Measurements from ENCODE around the gene MED1. TPM values are rescaled to one million over a fixed set of nuclear protein-coding genes. Genes with fewer than 3 reads are reported as not detected.
A peak's percentile ranks its signal among the peaks of the same experiment; 100 is the strongest.

MED1 gene
- total RNA-seq, 2 donors from 2014 or later: 9.2 to 9.3 TPM

DNA sequence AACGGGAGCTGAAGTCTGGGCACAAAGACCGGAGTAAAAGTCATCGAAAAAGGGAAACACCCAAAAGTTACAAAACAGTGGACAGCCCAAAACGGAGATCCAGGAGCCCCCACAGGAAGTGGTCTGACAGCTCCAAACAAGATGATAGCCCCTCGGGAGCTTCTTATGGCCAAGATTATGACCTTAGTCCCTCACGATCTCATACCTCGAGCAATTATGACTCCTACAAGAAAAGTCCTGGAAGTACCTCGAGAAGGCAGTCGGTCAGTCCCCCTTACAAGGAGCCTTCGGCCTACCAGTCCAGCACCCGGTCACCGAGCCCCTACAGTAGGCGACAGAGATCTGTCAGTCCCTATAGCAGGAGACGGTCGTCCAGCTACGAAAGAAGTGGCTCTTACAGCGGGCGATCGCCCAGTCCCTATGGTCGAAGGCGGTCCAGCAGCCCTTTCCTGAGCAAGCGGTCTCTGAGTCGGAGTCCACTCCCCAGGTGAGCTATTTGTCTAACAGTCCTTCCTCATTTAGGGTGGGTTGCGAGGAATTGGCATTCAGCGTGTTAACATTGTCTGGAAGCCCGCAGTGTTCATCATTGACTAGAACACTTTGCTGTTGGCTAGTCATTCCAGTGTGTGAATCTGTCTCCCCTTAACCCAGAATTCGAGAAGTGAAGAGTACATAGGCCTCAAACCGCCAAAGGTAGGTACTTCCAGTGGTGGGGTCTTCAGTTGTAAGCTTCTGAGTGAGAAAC lies 11.7 kb upstream of the MED1 start:
- H3K4me1 ChIP-seq: peaks cover 34% of the 10 kb centered on the region
- DNase-seq (peak; percentile 13 to 27 (median 17)), ATAC-seq (no peak)
- H3K4me3 ChIP-seq: peak overlapping the region; percentile 40 to 78
- H3K27me3 ChIP-seq: no peaks in the 10 kb centered on the region
- intact Hi-C loops (cut with DNase I): no loop called here
- 2% methylated on average over 14 to 28 of the region's 28 CpGs for WGBS, 2 donors
- H3K27ac ChIP-seq: peak overlapping the region in 3 of 4 donors; percentile 89 to 99 (median 96)
- no peaks in the 10 kb centered on the region for H3K9me3 ChIP-seq
- no peak for TF ChIP-seq POLR2A (IDR thresholded peaks at IDR 0.05)
- TF ChIP-seq, protein P1, sequence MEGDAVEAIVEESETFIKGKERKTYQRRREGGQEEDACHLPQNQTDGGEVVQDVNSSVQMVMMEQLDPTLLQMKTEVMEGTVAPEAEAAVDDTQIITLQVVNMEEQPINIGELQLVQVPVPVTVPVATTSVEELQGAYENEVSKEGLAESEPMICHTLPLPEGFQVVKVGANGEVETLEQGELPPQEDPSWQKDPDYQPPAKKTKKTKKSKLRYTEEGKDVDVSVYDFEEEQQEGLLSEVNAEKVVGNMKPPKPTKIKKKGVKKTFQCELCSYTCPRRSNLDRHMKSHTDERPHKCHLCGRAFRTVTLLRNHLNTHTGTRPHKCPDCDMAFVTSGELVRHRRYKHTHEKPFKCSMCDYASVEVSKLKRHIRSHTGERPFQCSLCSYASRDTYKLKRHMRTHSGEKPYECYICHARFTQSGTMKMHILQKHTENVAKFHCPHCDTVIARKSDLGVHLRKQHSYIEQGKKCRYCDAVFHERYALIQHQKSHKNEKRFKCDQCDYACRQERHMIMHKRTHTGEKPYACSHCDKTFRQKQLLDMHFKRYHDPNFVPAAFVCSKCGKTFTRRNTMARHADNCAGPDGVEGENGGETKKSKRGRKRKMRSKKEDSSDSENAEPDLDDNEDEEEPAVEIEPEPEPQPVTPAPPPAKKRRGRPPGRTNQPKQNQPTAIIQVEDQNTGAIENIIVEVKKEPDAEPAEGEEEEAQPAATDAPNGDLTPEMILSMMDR (IDR thresholded peaks at IDR 0.05): no peak
- H3K36me3 ChIP-seq (replicated peaks in 1 of 2; ENCODE audit: insufficient read depth in 1 of 2, low read depth in 2 of 2): no peaks in the 10 kb centered on the region

DNA sequence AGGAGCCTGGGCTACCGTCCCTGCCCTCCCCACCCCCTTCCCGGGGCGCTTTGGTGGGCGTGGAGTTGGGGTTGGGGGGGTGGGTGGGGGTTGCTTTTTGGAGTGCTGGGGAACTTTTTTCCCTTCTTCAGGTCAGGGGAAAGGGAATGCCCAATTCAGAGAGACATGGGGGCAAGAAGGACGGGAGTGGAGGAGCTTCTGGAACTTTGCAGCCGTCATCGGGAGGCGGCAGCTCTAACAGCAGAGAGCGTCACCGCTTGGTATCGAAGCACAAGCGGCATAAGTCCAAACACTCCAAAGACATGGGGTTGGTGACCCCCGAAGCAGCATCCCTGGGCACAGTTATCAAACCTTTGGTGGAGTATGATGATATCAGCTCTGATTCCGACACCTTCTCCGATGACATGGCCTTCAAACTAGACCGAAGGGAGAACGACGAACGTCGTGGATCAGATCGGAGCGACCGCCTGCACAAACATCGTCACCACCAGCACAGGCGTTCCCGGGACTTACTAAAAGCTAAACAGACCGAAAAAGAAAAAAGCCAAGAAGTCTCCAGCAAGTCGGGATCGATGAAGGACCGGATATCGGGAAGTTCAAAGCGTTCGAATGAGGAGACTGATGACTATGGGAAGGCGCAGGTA lies 11.0 kb upstream of the MED1 start:
- WGBS, 2 donors: 0% methylated on average over 20 to 34 of the region's 34 CpGs
- ATAC-seq: peak; percentile 10

DNA sequence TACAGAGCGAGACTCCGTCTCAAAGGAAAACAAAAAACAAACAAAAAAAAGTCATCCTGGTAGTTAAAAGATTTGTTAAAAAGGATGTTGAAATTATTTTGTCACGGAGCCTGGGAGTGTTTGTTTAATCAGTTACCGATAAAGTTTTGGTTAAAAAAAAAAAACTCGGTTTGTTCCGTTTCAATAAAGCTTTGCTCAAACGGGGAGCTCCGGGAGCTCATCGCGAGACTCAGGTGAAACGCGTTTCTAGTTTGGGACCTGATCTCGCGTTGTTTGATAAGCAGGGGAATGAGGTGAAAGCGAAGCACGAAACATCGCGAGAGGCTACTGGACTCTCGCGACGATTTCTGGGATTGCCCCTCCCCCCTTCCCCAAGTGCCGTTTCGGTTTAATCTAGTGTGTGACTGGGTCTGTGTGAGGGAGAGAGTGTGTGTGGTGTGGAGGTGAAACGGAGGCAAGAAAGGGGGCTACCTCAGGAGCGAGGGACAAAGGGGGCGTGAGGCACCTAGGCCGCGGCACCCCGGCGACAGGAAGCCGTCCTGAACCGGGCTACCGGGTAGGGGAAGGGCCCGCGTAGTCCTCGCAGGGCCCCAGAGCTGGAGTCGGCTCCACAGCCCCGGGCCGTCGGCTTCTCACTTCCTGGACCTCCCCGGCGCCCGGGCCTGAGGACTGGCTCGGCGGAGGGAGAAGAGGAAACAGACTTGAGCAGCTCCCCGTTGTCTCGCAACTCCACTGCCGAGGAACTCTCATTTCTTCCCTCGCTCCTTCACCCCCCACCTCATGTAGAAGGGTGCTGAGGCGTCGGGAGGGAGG lies 10.3 kb upstream of the MED1 start, which contains the start of gene CDK12:
TSS of gene CDK12 (plus strand) at position 374 of the 813 bp plus-strand sequence. CDS start 586 bp downstream, outside the sequence.
- DNase-seq (peak; percentile 97 to 99 (median 98)), ATAC-seq (peak; percentile 93)
- Histone ChIP-seq H3K9me3 (no peaks in the 10 kb centered on the region), H3K4me3 (peak within 1 kb of the TSS; percentile 40 to 78), H3K36me3 (replicated peaks in 1 of 2; ENCODE audit: insufficient read depth in 1 of 2, low read depth in 2 of 2) (no peaks in the 10 kb centered on the region), H3K27me3 (no peaks in the 10 kb centered on the region), H3K27ac (peak within 1 kb of the TSS; percentile 89 to 99 (median 96)), H3K4me1 (peaks cover 30% of the 10 kb centered on the region)
- 1% methylated on average over 30 to 50 of the region's 51 CpGs for WGBS, 2 donors
- TF ChIP-seq, protein P1 (IDR thresholded peaks at IDR 0.05): peak in 1 of 7 experiments; percentile 23
- TF ChIP-seq POLR2A (IDR thresholded peaks at IDR 0.05): peak; percentile 80 to 98 (median 97)
- intact Hi-C loops (cut with DNase I): no loop called here

More for the DNA sequence above, 11.0 kb upstream of the MED1 start:
- no peak for TF ChIP-seq POLR2A (IDR thresholded peaks at IDR 0.05)
- TF ChIP-seq, protein P1 (IDR thresholded peaks at IDR 0.05): no peak
- peak; percentile 24 to 52 (median 38) for DNase-seq
- H3K4me1 ChIP-seq: peaks cover 31% of the 10 kb centered on the region
- no peaks in the 10 kb centered on the region for H3K27me3 ChIP-seq
- H3K4me3 ChIP-seq: peak overlapping the region; percentile 40 to 78
- H3K9me3 ChIP-seq: no peaks in the 10 kb centered on the region
- peak overlapping the region; percentile 89 to 99 (median 96) for H3K27ac ChIP-seq
- no peaks in the 10 kb centered on the region for H3K36me3 ChIP-seq (replicated peaks in 1 of 2; ENCODE audit: insufficient read depth in 1 of 2, low read depth in 2 of 2)
- intact Hi-C loops (cut with DNase I): no loop called here

DNA sequence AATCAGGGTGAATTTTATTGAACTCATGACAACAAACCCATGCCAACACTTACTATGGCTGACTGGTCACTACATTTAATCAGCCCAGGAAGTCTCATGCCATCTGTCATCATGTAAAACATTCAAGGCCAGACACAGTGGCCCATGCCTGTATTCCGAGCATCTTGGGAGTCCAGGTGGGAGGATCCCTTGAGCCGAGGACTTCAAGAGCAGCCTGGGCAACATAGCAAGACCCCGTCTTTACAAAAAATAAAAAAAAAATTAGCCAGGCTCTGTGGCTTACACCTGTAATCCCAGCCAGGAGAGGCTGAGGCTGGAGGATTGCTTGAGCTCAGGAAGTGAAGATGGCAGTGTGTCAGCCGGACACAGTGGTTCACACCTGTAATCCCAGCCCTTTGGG lies 4.9 kb upstream of the MED1 start:
- TF ChIP-seq, protein P1 (IDR thresholded peaks at IDR 0.05): no peak
- no peak for TF ChIP-seq POLR2A (IDR thresholded peaks at IDR 0.05)
- Histone ChIP-seq H3K27me3 (no peaks in the 10 kb centered on the region), H3K36me3 (replicated peaks in 1 of 2; ENCODE audit: insufficient read depth in 1 of 2, low read depth in 2 of 2) (no peaks in the 10 kb centered on the region), H3K4me1 (peaks cover 8% of the 10 kb centered on the region), H3K27ac (no peak overlapping the region), H3K9me3 (no peaks in the 10 kb centered on the region), H3K4me3 (no peak overlapping the region)
- WGBS, 2 donors: 75 to 80% methylated on average over 4 of the region's 4 CpGs
- ATAC-seq (no peak), DNase-seq (no peak)
- intact Hi-C loops (cut with DNase I): no loop called here

Data from body of pancreas (tissue), 4 donors.